ENCODE measurements around the gene CFAP157.

The CFAP157 gene

DNA sequence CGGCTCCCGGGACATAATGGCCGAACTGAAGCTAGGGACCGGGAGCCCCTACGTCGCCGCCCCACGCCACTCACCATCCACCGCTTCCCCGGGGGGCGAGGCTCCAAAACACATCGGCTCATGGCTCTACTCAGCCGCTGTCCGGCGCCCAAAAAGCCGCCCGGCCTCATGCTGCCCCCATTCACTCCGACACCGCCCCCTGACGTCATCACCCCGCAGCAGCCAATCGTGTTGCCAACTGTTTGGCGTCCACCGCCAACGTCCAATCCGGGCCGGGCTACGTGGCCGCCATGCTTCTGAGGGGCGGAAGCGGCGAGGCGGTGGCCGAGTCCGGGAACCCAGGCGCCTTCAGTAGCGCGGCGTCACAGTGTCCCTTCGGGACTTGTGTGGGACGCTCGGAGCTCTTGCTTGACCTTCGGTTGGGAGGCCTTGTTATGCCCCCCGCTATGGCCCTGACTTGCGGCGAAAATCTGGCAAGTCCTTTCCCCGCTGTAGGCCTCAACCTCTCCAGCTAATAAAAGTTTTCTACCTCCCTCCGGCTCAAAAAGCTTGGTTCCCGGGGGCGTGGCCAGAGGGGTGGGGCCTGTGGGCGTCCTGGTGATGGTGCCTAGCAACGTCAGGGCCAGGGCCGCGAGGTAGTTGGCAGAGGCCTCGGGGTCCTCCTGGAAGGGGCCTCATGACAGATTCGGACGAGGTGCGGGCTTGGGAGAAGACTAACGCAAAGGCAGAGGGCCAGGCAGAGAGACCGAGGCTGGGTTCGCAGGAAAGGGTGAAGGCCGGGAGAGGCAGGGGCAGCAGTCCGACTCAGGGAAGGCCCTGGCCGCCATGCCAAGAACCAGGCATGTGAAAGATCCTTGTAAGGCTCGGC lies 8.9 kb downstream of the CFAP157 start, which contains the start of the genes PTRH1 and TTC16:
Gene PTRH1, minus strand, starts transcription at position 194 of the 868 bp plus-strand sequence. Its CDS starts 24 bp downstream, at position 170.
Gene TTC16, plus strand, starts transcription at position 610 of the 868 bp plus-strand sequence. Its CDS starts 67 bp downstream, at position 677.
- DNase-seq (ENCODE audit: low read depth): peak; percentile 81

DNA sequence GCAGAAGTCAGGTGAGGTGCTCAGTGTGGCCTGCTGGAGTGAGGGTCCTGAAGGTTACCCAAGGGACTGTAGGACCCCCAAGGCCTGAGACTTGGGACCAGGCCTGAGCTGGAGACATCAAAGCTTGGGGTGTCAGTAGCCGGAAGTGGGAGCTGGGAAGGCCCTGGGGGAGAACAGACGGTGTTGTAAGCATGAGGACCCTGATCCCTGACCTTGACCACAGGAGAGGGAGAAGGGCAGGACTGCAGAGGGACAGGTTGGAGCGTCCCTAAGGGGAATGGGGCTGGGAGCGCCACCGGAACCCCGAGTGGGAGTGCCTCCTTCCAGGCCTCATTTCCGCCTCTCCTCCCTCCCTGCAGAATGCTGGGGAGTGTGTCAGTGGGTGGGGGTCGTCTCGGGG lies 9.6 kb downstream of the CFAP157 start:
- no peak for DNase-seq (ENCODE audit: low read depth)

DNA sequence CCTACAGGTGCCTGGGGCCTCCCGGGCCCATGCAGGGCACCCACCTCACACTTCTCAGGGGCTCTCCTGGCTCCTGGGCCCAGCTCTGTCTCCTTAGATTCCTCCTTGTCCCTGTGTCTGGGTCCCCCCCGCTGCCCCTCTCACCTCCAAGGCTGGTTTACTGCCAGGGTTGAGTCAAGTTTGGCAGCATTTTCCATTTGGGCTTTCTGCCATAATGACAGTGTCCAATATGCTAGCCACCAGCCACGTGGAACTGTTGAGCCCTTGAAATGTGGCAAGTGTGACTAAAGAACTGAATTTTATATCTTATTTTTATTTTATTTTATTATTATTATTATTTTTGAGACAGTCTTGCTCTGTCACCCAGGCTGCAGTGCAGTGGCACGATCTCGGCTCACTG lies 11.0 kb downstream of the CFAP157 start:
- no peak for DNase-seq (ENCODE audit: low read depth)

DNA sequence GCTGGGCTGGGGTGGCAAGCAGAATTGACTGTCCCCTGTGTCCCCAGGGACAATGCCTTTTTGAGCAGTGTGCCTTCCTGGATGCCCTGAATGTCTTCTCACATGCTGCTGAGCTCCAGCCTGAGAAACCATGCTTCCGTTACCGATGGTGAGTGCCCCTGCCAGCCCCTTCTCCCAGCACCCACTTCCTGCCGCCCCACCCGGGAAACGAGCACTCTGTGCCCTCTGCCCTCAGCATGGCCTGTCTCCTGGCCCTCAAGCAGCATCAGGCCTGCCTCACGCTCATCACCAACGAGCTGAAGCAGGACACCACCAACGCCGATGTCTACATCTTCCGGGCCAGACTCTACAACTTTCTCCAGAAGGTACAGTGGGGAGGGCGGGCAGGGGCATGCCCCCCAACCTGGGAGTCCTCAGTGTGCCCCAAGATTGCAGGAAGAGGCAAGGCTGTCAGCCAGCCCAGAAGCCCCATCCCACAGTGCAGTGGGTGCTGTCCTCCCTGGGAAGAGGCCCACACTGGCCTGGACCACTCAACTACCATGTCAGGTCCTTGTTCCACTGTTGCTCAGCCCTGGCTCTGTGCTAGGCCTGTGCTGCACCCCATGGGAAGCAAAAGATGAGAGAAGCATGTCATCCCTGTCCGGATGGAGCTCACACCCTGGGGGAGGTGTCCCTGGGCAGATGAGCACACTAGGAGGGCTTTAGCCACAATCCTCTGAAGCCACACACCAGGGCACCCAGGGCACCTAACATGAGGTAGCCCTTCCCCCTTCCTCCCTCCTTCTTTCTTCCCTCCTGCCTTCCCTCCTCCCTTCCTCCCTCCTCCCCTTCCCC lies 13.5 kb downstream of the CFAP157 start:
- DNase-seq (ENCODE audit: low read depth): no peak

DNA sequence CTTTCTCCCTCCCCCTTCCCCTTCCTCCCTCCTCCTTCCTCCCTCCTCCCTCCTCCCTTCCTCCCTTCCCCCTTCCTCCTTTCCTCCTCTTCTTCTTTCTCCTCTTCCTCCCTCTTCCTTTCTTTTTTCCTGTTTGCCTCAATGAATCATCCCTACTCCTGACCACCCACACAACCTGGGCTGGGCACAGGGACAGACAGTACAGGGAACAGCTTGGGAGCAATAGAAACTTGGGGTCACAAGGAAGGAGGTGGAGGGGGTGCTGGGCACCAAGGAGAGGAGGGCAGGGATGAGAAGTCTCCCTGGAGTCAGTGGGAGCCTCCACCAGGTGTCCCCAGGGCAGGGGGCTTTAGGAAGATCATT lies 14.1 kb downstream of the CFAP157 start:
- DNase-seq (ENCODE audit: low read depth): no peak

DNA sequence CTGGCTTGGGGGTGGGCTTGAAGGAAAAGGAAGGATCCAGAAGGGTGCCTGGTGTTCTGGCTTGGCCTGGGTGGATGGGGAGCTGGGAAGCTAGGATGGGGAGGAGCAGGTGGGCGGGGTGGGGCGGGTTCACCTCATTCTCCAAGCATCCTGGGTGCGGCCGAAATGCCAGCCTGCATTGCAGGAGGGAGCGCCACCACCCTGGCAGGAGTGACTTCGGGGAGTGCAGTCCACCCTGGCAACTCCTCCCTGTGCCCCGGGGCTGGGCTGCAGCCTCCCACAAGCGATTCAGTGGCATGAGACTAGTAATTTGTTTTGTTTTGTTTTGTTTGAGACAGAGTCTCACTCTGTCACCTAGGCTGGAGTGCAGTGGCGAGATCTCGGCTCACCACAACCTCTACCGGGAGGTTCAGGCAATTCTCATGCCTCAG lies 14.6 kb downstream of the CFAP157 start:
- no peak for DNase-seq (ENCODE audit: low read depth)

DNA sequence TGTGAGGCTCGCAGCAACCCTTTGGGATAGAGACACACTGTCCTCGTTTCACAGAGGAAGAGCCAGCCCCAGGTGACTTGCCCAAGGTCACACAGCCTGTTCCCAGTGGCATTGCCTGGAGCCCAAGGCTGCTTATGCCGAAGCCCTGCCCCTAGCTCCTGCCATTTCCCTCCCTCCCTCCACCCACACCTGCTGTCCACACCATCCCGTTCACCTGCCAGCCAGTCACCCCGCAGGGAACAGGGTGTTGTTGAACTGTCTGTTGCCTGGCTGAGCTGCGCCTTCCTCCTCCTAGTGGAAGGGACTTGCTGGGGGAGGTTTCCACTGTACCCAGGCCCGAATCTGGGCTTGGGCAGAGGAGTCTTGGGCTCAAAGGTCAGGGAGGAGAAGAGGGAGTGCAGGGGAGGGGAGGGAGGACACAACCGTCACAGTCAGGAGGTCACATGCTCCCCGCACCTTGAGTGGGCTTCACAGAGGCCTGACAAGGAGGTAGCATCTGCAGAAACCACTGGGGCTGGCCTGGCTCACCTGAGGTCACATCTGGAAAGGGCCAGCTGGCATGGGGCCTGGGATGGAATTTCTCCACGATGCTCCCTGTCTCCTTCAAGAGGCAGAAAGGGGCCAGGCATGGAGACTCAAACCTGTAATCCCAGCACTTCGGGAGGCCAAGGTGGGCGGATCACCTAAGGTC lies 15.4 kb downstream of the CFAP157 start:
- no peak for DNase-seq (ENCODE audit: low read depth)

DNA sequence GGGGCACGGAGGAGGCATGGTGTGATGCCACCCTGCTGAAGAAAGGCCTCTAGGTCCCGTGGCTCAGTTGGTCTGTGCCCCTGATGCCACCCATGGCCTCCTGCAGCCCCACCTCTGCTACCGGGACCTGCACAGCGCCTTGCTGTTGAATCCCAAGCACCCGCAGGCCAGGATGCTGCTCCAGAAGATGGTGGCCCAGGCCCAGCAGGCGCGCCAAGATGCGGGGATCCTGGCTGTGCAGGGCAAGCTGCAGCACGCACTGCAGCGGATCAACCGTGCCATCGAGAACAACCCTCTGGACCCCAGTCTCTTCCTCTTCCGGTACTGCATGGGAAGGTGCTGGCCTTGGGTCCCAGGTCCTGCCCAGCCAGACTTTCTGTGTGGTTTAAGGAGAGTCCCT lies 16.2 kb downstream of the CFAP157 start:
- no peak for DNase-seq (ENCODE audit: low read depth)

DNA sequence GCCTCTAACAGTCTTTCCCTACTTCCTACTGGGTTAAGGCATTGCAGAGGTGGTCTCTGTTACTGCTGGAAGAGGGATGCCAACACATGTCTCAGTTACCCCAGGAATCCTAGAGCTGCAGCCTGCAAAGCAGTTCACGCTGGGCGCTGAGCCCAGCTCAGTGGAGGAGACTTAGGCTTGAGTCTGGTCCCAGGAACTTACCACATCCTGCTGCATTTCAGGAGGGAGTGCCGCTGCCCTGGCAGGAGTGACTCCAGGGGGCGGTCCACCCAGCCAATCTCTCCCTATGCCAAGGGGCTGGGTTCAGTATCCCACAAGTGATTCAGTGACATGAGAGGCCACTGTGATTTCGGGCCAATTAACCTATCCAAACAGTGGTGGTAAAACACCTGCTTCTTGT lies 16.7 kb downstream of the CFAP157 start:
- peak; percentile 62 for DNase-seq (ENCODE audit: low read depth)

DNA sequence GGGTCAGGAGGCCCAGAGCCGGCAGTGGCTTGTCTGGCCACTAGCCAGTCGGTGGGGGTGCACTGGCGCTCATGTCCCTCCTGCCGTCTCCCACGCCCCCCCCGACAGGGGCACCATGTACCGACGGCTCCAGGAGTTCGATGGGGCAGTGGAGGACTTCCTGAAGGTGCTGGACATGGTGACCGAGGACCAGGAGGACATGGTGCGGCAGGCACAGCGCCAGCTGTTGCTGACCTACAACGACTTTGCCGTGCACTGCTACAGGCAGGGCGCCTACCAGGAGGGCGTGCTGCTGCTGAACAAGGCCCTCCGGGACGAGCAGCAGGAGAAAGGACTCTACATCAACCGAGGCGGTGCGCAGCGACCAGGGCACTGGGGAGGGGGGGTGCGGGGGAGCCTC lies 17.2 kb downstream of the CFAP157 start:
- DNase-seq (ENCODE audit: low read depth): no peak

DNA sequence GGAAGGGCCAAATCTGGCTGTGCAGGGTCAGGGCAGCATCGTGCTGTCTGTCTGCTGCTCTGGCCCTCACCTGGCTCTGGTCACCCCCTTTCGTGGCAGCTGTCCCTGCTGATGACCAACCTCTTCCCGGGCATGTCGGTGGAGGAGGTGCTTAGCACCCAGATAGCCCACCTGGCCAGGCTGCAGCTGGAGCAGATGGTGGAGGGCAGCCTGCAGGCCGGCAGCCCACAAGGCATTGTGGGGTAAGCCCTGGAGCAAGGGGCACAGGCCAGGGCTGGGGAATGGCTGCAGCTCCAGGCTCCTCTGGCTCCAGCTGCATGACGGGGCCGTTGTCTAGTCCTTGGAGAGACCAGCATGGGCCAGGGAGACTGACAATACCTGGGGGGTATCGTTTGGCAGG lies 20.1 kb downstream of the CFAP157 start:
- no peak for DNase-seq (ENCODE audit: low read depth)

DNA sequence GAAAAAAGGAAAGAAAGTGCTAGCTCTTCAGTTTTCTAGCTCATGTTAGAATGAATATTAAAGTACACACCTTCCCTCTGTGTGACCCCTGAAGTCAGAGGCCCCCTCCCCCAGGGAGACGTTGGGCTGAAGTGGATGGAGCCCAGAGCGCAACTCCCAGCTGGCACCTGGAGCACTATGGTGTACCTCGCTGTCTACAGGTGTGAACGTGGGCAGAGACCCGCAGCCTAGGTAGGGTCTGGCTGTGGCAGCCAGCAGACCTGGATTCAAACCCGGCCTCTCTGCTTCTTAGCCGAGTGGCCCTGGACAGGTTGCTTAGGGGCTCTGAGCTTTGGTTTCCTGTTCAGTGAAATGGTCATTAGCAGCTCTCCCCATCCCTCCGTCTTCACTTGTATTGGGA lies 22.0 kb downstream of the CFAP157 start:
- no peak for DNase-seq (ENCODE audit: low read depth)

DNA sequence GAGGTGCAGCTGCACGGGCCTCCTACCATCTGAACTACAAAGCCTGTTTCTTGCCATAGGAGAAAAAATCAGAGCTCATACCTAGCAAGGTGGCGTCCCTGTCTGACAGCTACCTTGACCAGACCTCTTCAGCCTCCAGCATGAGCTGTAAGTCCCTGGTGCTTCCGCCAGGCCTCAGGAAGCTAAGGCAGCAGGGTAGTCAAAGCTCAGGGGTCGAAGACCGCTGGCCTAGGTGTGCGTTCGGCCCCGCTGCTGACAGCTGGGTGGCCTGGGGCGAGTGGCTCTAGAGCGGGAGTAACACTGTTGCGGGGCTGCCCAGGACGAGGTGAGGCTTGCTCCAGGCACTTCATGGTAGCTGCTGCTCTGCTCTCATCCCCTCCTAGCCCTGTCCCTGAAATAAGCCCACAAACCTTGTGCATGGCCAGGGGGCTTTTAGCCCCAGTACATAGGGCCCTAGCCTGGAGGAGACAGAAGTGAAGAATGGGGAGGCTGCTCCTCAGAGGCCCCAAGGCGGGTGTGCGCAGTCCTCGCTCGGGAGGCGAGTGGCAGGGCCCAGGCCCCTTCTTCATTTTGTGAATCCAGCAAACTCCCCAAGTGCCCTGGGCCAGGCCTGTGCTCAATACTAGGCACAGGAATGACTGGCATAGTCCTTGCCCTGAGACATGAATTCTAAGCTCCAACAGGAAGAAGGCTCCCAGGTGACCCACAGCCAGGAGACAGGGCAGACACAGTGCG lies 22.9 kb downstream of the CFAP157 start:
- no peak for DNase-seq (ENCODE audit: low read depth)

DNA sequence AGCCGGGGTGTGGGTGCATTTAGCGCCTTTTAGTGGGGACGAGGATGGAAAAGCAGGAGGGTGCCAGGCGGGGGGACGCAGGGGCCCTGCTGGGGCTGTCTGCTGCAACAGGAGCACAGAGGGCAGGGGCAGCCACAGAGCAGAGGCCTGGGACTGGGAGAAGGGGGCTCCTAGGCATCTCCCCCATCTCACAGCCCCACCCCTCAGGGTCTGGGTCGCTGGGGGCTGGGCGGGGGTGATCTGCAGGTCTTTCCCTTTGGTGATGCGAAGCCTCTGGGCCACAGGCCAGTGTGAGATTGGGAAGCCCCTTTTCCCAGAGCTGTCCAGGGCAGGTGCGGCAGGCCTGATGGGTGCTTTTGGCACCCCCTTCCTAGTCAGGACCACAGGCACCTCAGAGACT lies 23.5 kb downstream of the CFAP157 start:
- no peak for DNase-seq (ENCODE audit: low read depth)

DNA sequence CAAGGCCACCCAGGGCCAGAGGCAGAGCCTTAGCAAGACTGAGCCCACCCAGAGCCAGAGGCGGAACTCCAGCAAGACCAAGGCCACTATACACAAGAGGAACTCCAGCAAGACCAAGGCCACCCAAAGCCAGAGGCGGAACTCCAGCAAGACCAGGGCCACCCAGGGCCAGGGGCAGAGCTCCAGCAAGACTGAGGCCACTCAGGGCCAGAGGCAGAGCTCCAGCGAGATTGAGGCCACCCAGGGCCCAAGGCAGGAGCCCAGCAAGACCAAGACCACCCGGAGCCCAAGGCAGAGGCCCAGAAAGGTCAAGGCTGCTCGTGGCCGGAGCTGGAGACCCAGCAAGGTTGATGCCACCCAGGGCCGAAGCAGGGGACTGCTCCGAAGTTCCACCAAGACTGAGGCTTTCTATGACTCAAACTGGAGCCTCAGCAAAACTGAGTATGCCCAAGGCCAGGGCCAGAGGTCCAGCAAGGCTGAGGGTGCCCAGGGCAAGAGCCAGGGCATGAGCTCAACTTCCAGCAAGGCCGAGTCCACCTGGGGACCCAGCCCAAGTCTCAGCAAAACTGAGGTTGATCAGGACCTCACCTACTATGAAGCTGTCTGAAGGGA lies 24.1 kb downstream of the CFAP157 start:
- DNase-seq (ENCODE audit: low read depth): no peak

DNA sequence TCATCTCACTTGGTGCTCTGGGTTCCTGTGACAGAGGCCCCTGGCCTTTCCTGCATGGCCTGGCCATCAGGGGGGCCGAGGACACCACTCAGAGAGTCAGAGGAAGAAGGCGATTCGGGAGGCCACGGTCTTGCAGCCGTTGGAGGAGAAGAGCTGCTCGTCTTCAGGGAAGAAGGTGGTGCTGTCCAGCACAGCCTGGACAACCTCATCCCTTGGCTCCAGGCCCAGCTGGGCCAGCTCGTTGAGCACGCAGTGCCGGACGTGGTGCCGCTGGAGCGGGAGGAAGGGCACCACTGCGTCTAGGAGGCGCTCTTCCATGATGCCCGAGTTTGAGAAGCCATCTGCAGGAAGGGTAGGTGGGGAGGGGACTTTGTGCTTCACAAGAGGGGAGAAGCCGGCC lies 25.1 kb downstream of the CFAP157 start:
- no peak for DNase-seq (ENCODE audit: low read depth)

DNA sequence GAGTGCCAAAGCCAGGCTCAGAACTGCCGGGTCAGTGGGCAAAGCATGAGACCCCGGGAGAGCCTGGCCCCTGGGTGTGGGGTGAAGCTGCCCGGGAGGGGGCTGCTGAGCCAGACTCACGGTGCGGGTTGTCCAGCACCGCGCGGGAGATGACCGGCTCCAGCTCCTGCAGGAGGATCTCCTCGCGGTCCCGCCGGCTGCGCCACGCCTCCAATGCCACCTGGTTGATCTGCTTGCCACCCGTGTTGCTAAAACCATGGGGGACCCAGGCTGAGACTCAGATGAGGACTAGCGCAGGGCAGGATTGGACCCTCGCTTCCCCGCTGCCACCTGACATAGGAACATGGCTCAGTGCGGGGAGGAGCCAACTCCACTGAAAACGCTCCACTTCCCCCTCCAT lies 25.7 kb downstream of the CFAP157 start:
- DNase-seq (ENCODE audit: low read depth): no peak

DNA sequence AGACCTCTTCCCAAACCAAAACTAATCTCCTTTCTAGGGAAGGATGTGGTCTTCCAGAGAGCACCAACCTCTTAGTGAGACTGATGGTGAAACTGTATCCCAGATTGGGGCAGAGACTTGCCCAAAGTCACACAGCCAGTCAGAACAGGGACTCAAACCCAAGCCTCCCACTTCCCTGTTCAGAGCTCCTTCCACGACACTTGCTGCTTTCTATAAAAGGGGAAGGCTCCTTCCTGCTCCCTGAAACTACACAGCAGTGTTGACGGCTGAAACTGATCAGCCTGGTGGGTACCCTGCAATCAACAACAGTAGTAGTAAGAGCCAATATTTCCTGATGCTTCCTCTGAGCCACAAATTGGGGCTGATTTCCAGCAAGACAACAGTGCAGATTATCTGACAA lies 26.8 kb downstream of the CFAP157 start:
- no peak for DNase-seq (ENCODE audit: low read depth)

DNA sequence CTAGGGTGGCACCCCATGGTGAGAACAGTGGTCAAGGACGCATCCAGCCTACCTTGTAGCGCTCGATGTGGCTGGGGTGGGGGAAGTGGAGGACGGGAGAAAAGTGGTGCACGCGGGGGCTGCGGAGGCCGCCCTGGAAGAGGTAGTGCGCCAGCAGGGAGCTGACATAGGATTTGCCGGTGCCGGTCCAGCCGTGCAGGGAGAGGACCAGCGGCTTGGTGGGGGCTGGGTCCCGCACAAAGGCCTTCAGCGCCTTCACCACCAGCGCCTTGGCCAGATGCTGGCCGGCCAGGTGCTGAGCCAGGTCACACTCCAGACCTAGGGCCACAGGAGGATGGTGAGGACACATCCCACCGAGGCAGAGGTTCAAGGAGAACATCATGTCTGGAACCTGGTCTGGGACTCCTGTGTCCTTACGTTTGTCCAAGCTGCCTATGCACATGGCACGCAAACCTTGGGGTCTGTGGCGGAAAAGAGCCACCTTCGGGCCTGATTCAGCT lies 27.5 kb downstream of the CFAP157 start:
- DNase-seq (ENCODE audit: low read depth): no peak

DNA sequence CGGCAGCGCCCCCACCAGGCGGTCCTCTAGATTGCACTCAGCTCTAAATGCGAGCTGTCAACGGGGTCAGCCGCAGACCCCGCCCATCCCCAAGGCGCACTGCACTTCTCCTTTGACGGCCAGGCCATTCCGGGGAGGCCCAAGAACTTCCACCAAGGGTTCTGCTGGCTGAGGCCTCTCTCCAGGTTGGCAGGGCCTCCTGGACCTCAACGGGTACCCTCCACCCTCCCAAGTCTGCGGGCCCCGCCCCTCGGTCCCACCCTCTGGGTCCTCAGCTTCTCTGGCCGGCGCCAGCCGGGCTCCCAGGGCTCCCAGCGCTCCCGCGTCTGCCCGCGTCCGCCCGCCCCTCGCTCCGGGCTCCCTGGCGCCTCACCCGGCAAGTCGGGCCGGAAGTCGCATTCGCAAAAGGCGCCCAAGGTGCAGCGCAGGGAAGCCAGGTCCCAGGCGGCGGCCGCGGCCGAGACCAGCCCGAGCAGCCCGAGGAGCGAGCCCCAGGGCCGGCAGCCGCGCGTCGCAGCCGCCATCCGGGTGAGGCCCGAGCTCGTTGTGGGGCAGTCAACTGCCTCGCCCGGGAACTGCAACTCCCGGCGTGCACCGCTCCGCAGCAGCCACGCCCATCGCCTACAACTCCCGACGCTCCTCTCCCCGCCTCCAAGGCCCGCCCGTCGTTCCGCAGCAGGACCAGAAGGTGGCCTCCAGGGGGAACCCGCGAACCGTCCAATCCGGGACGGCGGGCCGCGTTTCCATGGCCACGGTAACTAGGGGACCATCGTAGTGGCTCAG lies 28.1 kb downstream of the CFAP157 start, which contains the start of gene TOR2A:
Gene TOR2A, minus strand, starts transcription at position 548 of the 783 bp plus-strand sequence. Its CDS starts 24 bp downstream, at position 524.
- peak; percentile 71 for DNase-seq (ENCODE audit: low read depth)
